HepG2 (cell line): Measurements from ENCODE around the gene PNKD. TPM values are rescaled to one million over a fixed set of nuclear protein-coding genes. Genes with fewer than 3 reads are reported as not detected.
A peak's percentile ranks its signal among the peaks of the same experiment; 100 is the strongest.

ENCODE experiments used
- CBX1 ChIP-seq: IDR thresholded peaks from one replicate; pipeline ENCODE4 v1.6.1; 2016; ENCODE audit warnings: antibody characterized with exemption, low read depth
- ISL2 ChIP-seq: sonication (generic); formaldehyde crosslinking; IDR thresholded peaks from 2 replicates; pipeline ENCODE4 v1.5.0; 2020; ENCODE audit warnings: missing genetic modification reagents
- KAT2B ChIP-seq: fragments of 150-350 bp; IDR thresholded peaks from 2 replicates; pipeline ENCODE4 v1.6.1; 2014; ENCODE audit warnings: low read depth, low read length, borderline replicate concordance
- MEIS1 ChIP-seq: sonication (generic); formaldehyde crosslinking; IDR thresholded peaks from 2 replicates; pipeline ENCODE4 v1.9.0; 2021; ENCODE audit warnings: mild to moderate bottlenecking, missing genetic modification reagents, moderate library complexity, borderline replicate concordance
- MTA3 ChIP-seq: sonication (generic); formaldehyde crosslinking; IDR thresholded peaks from 2 replicates; pipeline ENCODE4 v1.4.0; 2020; ENCODE audit warnings: missing genetic modification reagents
- SIX1 ChIP-seq: sonication (generic); formaldehyde crosslinking; IDR thresholded peaks from 2 replicates; pipeline ENCODE4 v1.4.0; 2020; ENCODE audit warnings: missing genetic modification reagents, borderline replicate concordance
- TCF7 ChIP-seq: sonication (generic); IDR thresholded peaks from 2 replicates; pipeline ENCODE4 v1.6.1; 2016; ENCODE audit warnings: antibody characterized with exemption, low read depth
- ZBTB7A ChIP-seq: sonication (generic); formaldehyde crosslinking; IDR thresholded peaks from 2 replicates; pipeline ENCODE4 v1.8.0; 2022; ENCODE audit warnings: mild to moderate bottlenecking, missing genetic modification reagents
- ZNF12 ChIP-seq: sonication (generic); formaldehyde crosslinking; IDR thresholded peaks from 2 replicates; pipeline ENCODE4 v1.5.0; 2020; ENCODE audit warnings: missing genetic modification reagents
- ZNF207 ChIP-seq: fragments of 450-650 bp; IDR thresholded peaks from 2 replicates; pipeline ENCODE4 v1.6.1; 2016; ENCODE audit warnings: antibody characterized with exemption, borderline replicate concordance
- ZNF501 ChIP-seq: sonication (generic); formaldehyde crosslinking; IDR thresholded peaks from 2 replicates; pipeline ENCODE4 v1.5.1; 2020; ENCODE audit warnings: mild to moderate bottlenecking, moderate library complexity, missing genetic modification reagents
- polyA plus RNA-seq, 8 experiments: library from polyadenylated mRNA; depleted of rRNA in 3 of 8; stranded (reverse) in 7 of 8; unstranded in 1 of 8; fragments of >200 nt; fragmentation: Illumina TruSeq in 4 of 8; extraction: Trizol in 4 of 8; gene quantifications; 2 replicates each; pipeline versions ENCODE4 v1.2.1 to v1.2.3, GENCODE V29; 2011 to 2016; ENCODE audit warnings: low read depth in 4 of 8, missing spikeins in 1 of 8, mixed read lengths in 1 of 8; ENCODE audit not compliant: insufficient read depth in 1 of 8
- total RNA-seq, 5 experiments: library from RNA; depleted of rRNA; stranded (reverse); fragments of >200 nt; fragmentation: Illumina TruSeq; extraction: Trizol; gene quantifications; 2 replicates each; pipeline ENCODE4 v1.2.3, GENCODE V29; 2016; ENCODE audit warnings: low read depth in 1 of 5
- TF ChIP-seq, protein P1 (sequence below): IDR thresholded peaks from 2 replicates; pipeline ENCODE4 v1.6.1; 2016; ENCODE audit warnings: low read depth, borderline replicate concordance
- TF ChIP-seq, protein P2 (sequence below): IDR thresholded peaks from 2 replicates; pipeline ENCODE4 v1.6.1; 2012; ENCODE audit warnings: low read depth, low read length, improper control_type of control experiment
- TF ChIP-seq, protein P3 (sequence below), 2 experiments: fragments of 450-650 bp in 1 of 2; sonication (generic) in 1 of 2; formaldehyde crosslinking in 1 of 2; IDR thresholded peaks; 2 replicates each; pipeline versions ENCODE4 v1.6.1 to v1.8.0; 2016 to 2022; ENCODE audit warnings: antibody characterized with exemption in 1 of 2, mild to moderate bottlenecking in 1 of 2, missing genetic modification reagents in 1 of 2
- TF ChIP-seq, protein P4 (sequence below): IDR thresholded peaks from 2 replicates; pipeline ENCODE4 v1.6.1; 2012; ENCODE audit warnings: inconsistent platforms
- TF ChIP-seq, protein P5 (sequence below): sonication (generic); formaldehyde crosslinking; IDR thresholded peaks from 2 replicates; pipeline ENCODE4 v1.4.0; 2020; ENCODE audit warnings: missing genetic modification reagents

The PNKD gene
- total and polyA plus RNA-seq, 2 of the 13 experiments (the other 11 are each of a cell fraction or from before 2014, with no cell fraction given), result 55.9 to 80.4 TPM

DNA sequence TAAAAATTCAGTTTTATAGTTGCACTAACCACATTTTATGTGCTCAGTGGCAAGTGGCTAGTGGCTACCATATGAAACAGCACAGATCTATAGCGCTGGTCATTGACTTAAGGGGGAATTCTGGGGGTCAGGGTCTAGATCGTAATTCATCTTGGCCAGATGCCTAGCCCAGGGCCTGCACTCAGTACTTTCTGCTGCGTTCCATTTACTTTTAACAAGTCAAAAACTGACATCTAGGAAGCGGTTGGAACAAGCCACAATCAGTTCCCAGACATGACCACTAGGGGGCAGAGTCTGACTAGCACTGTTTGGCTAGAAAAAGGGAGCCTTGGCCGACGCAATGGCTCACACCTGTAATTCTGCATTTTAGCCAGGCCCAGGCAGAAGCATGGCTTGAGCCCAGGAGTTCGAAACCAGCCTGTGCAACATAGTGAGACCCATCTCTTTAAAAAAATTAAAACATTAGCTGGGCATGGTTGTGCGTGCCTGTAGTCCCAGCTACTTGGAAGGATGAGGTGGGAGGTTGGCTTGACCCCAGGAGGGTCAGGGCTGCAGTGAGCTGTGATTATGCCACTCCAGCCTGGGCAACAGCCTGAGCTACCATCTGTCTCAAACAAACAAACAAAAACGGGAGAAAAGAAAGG is 31.0 kb downstream of the PNKD start (continued):
- TF ChIP-seq, protein P1, sequence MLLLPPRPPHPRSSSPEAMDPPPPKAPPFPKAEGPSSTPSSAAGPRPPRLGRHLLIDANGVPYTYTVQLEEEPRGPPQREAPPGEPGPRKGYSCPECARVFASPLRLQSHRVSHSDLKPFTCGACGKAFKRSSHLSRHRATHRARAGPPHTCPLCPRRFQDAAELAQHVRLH, result peak; percentile 86; the same call in 1 of the 2 replicates
- TF ChIP-seq CBX1 (peak; percentile 73), ISL2 (CRISPR knock-in tag) (peak; percentile 72; the same call in 1 of the 2 replicates), MTA3 (CRISPR knock-in tag) (no peak), ZNF12 (CRISPR knock-in tag) (0 out of 2 replicates have a peak, but pooled peaks have one; percentile 27), TCF7 (no peak), MEIS1 (CRISPR knock-in tag) (peak; percentile 59; the same call in 1 of the 2 replicates), SIX1 (CRISPR knock-in tag) (peak; percentile 51; the same call in 1 of the 2 replicates), ZNF207 (no peak), ZBTB7A (CRISPR knock-in tag) (0 out of 2 replicates have a peak, but pooled peaks have one; percentile 43), KAT2B (no peak), ZNF501 (peak; percentile 75)
- TF ChIP-seq, protein P2, sequence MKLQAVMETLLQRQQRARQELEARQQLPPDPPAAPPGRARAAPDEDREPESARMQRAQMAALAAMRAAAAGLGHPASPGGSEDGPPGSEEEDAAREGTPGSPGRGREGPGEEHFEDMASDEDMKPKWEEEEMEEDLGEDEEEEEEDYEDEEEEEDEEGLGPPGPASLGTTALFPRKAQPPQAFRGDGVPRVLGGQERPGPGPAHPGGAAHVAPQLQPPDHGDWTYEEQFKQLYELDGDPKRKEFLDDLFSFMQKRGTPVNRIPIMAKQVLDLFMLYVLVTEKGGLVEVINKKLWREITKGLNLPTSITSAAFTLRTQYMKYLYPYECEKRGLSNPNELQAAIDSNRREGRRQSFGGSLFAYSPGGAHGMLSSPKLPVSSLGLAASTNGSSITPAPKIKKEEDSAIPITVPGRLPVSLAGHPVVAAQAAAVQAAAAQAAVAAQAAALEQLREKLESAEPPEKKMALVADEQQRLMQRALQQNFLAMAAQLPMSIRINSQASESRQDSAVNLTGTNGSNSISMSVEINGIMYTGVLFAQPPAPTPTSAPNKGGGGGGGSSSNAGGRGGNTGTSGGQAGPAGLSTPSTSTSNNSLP, result peak; percentile 56; the same call in 1 of the 2 replicates
- TF ChIP-seq, protein P3, sequence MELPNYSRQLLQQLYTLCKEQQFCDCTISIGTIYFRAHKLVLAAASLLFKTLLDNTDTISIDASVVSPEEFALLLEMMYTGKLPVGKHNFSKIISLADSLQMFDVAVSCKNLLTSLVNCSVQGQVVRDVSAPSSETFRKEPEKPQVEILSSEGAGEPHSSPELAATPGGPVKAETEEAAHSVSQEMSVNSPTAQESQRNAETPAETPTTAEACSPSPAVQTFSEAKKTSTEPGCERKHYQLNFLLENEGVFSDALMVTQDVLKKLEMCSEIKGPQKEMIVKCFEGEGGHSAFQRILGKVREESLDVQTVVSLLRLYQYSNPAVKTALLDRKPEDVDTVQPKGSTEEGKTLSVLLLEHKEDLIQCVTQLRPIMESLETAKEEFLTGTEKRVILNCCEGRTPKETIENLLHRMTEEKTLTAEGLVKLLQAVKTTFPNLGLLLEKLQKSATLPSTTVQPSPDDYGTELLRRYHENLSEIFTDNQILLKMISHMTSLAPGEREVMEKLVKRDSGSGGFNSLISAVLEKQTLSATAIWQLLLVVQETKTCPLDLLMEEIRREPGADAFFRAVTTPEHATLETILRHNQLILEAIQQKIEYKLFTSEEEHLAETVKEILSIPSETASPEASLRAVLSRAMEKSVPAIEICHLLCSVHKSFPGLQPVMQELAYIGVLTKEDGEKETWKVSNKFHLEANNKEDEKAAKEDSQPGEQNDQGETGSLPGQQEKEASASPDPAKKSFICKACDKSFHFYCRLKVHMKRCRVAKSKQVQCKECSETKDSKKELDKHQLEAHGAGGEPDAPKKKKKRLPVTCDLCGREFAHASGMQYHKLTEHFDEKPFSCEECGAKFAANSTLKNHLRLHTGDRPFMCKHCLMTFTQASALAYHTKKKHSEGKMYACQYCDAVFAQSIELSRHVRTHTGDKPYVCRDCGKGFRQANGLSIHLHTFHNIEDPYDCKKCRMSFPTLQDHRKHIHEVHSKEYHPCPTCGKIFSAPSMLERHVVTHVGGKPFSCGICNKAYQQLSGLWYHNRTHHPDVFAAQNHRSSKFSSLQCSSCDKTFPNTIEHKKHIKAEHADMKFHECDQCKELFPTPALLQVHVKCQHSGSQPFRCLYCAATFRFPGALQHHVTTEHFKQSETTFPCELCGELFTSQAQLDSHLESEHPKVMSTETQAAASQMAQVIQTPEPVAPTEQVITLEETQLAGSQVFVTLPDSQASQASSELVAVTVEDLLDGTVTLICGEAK (IDR thresholded peaks at IDR 0.05), result no peak
- TF ChIP-seq, protein P3 (CRISPR knock-in tag; IDR thresholded peaks at IDR 0.05), result no peak; the same call in 1 of the 2 replicates
- TF ChIP-seq, protein P4, sequence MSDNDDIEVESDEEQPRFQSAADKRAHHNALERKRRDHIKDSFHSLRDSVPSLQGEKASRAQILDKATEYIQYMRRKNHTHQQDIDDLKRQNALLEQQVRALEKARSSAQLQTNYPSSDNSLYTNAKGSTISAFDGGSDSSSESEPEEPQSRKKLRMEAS, result peak; percentile 47; the same call in 1 of the 2 replicates
- TF ChIP-seq, protein P5, sequence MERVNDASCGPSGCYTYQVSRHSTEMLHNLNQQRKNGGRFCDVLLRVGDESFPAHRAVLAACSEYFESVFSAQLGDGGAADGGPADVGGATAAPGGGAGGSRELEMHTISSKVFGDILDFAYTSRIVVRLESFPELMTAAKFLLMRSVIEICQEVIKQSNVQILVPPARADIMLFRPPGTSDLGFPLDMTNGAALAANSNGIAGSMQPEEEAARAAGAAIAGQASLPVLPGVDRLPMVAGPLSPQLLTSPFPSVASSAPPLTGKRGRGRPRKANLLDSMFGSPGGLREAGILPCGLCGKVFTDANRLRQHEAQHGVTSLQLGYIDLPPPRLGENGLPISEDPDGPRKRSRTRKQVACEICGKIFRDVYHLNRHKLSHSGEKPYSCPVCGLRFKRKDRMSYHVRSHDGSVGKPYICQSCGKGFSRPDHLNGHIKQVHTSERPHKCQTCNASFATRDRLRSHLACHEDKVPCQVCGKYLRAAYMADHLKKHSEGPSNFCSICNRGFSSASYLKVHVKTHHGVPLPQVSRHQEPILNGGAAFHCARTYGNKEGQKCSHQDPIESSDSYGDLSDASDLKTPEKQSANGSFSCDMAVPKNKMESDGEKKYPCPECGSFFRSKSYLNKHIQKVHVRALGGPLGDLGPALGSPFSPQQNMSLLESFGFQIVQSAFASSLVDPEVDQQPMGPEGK (CRISPR knock-in tag), result peak; percentile 71
